LNCAP (cell line): Measurements from ENCODE around the gene CSNK2A1.

Experiments used
- CTCF ChIP-seq: fragments of 450-650 bp; IDR thresholded peaks from 2 replicates; pipeline ENCODE4 v1.5.1; 2017; ENCODE audit warnings: mild to moderate bottlenecking

CSNK2A1 gene

GRCh38 chr20:546353-546752, 2.8 kb upstream of the CSNK2A1 start:
- TF ChIP-seq CTCF, result no peak

GRCh38 chr20:544153-544725, 649 bp upstream of the CSNK2A1 start:
- TF ChIP-seq CTCF, result no peak

DNA sequence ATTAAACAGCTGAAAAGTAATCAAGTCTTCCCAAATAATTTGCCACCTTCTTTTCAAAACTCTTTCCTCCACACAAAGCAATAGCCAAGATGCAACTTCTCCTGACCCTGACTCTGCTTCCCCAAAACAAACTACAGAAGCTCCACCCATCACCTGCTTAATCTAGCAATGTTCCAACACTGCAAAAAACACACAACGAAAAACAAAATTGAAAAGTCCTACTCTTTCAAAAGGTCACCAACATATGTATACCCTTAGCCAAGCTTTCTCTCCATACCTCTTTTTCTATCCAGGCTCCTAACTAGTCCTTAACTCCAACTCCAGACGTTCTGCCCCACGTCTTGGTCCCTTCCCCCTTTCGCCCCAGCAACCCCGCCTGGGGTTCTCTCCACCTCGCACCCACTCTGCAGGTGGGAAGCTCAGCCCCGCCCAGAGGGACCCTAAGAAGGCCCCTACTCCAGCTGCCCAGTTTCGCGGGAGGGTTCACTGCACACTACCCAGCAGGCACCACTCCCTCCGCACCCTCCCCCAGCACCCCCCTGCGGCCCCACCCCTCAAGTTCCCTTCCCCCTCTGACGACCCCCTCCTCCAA, 717 bp downstream of the CSNK2A1 start:
- no peak for TF ChIP-seq CTCF

GRCh38 chr20:540391-541201, 3.0 kb downstream of the CSNK2A1 start:
- TF ChIP-seq CTCF, result no peak

DNA sequence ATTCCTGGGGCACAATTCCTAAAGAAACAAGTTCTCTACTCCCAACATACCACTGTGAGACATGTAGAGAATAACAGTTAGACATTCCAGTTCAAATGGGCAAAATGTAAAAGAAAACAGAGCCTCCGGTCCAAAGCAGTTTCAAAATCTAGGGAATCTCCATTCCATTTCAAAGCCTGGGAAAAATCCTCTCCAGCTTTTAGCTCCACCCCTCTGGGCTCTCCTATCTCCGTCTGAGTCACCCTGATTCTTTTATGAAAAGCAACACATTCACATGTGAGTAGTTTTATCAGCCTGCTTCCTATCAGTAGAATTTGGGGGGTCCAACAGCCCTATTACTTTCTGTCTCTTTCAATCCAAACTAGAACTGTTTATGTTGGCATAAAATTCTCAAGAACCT, 3.7 kb downstream of the CSNK2A1 start:
- TF ChIP-seq CTCF, result no peak

GRCh38 chr20:539191-539590, 4.4 kb downstream of the CSNK2A1 start:
- no peak for TF ChIP-seq CTCF

DNA sequence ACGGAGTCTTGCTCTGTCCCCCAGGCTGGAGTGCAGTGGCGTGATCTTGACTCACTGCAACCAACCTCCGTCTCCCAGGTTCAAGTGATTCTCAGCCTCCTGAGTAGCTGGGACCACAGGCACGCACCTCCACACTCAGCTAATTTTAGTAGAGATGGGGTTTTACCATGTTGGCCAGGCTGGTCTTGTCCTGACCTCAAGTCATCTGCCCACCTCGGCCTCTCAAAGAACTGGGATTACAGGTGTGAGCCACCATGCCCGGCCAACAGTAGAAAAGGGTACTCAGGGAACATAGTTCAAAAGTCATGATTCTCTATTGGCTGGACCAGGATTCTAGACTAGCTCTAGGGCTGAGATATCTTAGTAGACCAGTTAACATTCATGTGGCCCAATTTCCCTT, 5.6 kb downstream of the CSNK2A1 start:
- TF ChIP-seq CTCF, result no peak
